GM18507 (cell line): ENCODE measurements around the gene OTOP1.
"Not testable (repeated sequence)": the region's sequence is repeated elsewhere in the genome, so short reads cannot be mapped to it uniquely, and the experiment has no call there.

ENCODE experiments used
- DNase-seq: peaks from one replicate; pipeline ENCODE4 v3.0.0; 2011; ENCODE audit warnings: low read depth; ENCODE audit not compliant: insufficient read length; ENCODE audit errors: extremely low spot score
- FAIRE-seq: peaks from 2 replicates; lab custom pipeline; 2011; peaks lifted over from hg19 to GRCh38; lab: Jason Lieb, UNC

The OTOP1 gene

DNA sequence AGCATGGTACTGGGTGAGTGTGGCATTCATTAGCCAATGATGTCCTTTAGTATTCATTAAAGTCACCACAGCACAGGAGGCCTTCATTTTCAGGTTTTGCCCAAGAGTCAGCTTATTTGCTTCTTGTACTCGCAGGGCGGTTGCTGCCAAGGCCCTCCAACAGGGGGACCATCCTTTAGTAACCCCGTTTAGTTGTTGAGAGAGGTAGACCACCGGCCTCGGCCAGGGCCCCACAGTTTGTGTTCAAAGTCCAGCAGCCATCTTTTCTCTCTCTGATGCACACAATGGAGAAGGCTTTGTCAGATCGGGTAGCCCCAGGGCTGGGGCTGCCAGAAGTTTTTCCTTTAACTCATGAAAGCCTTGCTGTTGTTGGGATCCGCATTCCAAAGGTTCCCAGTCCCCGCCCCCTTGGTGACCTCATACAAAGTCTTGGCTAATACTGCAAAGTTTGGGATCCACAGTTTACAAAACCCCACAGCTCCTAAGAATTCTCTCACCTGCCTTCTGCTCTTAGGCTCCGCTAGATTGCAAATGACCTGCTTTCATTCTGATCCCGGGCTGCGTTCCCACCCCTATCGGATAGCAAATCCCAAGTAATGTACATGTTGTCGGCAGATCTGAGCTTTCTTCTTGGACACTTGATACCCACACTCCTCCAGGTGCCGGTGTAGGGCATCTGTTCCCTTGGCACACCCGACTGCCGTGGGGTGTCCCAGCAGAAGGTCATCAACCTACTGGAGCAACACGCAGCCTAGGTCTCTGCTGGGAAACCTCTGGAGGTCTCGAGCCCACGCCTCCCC, 58.5 kb downstream of the OTOP1 start:
- not testable (repeated sequence) for FAIRE-seq, DNase-seq

GRCh38 chr4:4166986-4167385, 59.7 kb downstream of the OTOP1 start:
- not testable (repeated sequence) for FAIRE-seq, DNase-seq

- not testable (repeated sequence) for FAIRE-seq
Observed at GRCh38 chr4:4165701-4166392, 60.9 kb downstream of the OTOP1 start.

GRCh38 chr4:4164532-4165173, 62.1 kb downstream of the OTOP1 start:
- not testable (repeated sequence) for FAIRE-seq, DNase-seq

More at GRCh38 chr4:4165701-4166392, 60.9 kb downstream of the OTOP1 start:
- DNase-seq: not testable (repeated sequence)

GRCh38 chr4:4162186-4162585, 64.5 kb downstream of the OTOP1 start:
- FAIRE-seq, DNase-seq: not testable (repeated sequence)

GRCh38 chr4:4160956-4161665, 65.6 kb downstream of the OTOP1 start:
- not testable (repeated sequence) for FAIRE-seq, DNase-seq

GRCh38 chr4:4145622-4146021, 81.1 kb downstream of the OTOP1 start:
- DNase-seq: not testable (repeated sequence)
- FAIRE-seq: peak; percentile 41

DNA sequence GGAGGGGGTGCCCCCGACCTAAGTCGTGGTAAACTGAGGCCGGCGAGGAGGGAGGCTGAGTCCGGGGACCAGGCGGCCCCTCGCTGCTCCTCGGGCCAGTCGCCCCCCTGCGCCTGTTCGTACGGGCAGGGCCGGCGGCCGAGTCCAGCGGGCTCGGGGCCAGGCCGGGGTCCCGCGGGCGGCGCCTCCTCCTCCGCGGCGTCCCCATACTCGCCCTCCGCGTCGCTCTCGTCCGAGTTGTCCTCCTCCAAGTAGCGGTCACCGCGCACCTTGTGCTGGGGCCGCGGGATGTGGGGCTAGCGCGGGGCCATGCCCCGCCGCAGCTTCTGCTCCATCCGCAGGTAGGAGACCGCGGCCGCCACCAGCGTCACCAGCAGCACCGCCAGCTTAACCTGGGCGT, 83.4 kb downstream of the OTOP1 start:
- DNase-seq, FAIRE-seq: not testable (repeated sequence)

DNA sequence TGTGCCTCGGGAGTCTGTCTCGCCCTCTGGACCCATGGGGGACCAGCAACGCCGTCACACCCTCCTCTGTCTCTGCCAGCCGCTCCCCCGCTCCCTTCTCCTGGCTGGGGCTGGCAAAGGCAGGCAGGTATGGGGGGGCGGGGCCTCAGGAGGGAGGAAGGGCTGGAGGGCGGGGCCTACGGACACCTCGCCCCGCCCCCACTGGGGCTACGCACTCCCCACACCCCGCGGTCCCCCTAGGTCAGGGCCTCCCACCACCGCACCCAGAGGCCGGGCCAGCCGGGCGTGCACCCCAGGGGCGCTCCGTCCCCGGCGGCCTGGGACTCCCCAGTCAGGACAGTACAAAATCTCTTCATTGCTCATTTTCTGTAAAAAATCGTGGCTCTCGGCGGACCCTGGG, 84.0 kb downstream of the OTOP1 start:
- not testable (repeated sequence) for FAIRE-seq, DNase-seq

DNA sequence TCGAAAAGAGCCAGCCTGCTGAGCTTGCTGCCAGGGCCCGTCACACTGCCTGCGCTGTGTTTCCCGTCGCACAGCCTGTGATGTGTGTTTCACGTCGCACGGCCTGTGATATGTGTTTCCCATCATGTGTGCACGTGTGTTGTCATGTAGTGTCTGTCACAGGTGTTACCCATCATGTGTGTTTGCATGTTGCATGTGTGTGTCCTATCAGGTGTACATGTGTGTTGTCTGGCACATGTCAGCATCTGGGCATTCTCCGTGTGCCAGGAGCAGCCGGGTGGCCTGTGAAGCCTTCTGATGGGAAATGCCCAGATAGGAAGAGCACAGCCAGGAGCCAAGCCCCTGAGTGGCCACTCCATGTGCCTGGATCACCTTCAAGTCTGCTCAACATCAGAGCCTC, 85.5 kb downstream of the OTOP1 start:
- not testable (repeated sequence) for FAIRE-seq, DNase-seq
